ENCODE results near the gene PARD3. TPM values are rescaled to one million over a fixed set of nuclear protein-coding genes. Genes with fewer than 3 reads are reported as not detected.

The PARD3 gene
- total and polyA plus RNA-seq, 2 experiments from 2014 or later: 47.2 to 59.7 TPM

- Histone ChIP-seq H3K4me1 (ENCODE audit: insufficient read depth) (no peaks in the 10 kb centered on the region), H3K79me2 (no peaks in the 10 kb centered on the region), H3K9me2 (replicated peaks; ENCODE audit: insufficient read depth) (no peaks in the 10 kb centered on the region), H3K4me2 (no peak overlapping the region), H3K9me3 (ENCODE audit: low read depth) (no peaks in the 10 kb centered on the region), H3K4me3 (no peak overlapping the region), H3K36me3 (replicated peaks; ENCODE audit: insufficient read depth, low read depth) (no peaks in the 10 kb centered on the region), H4K20me1 (ENCODE audit: insufficient read depth, poor library complexity, severe bottlenecking) (no peaks in the 10 kb centered on the region), H2AFZ (no peak overlapping the region), H3K27me3 (no peaks in the 10 kb centered on the region), H3K27ac (no peak overlapping the region)
- TF ChIP-seq CTCF (IDR thresholded peaks at IDR 0.05; ENCODE audit: poor library complexity): no peak
- no peak for TF ChIP-seq EZH2 (IDR thresholded peaks at IDR 0.05; ENCODE audit: borderline replicate concordance)
- TF ChIP-seq EZH2phosphoT487 (IDR thresholded peaks at IDR 0.05; ENCODE audit: low read depth, severe bottlenecking, unreplicated experiment): no peak
- DNase-seq (ENCODE audit: low spot score): no peak
- 89% methylated on average over 3 of the region's 3 CpGs for WGBS (ENCODE audit: low lambda C conversion rate, missing lambda C conversion rate)
These were observed 646.0 kb downstream of the PARD3 start for GRCh38 chr10:34169131-34169530.

- H3K4me3 ChIP-seq: no peak overlapping the region
- H3K4me2 ChIP-seq: no peak overlapping the region
- no peak for DNase-seq (ENCODE audit: low spot score)
- no peak overlapping the region for H2AFZ ChIP-seq
- no peaks in the 10 kb centered on the region for H3K27me3 ChIP-seq
- TF ChIP-seq CTCF (IDR thresholded peaks at IDR 0.05; ENCODE audit: poor library complexity) (no peak), EZH2 (IDR thresholded peaks at IDR 0.05; ENCODE audit: borderline replicate concordance) (no peak), EZH2phosphoT487 (IDR thresholded peaks at IDR 0.05; ENCODE audit: low read depth, severe bottlenecking, unreplicated experiment) (no peak)
- no peaks in the 10 kb centered on the region for H3K9me3 ChIP-seq (ENCODE audit: low read depth)
- no peaks in the 10 kb centered on the region for H3K9me2 ChIP-seq (replicated peaks; ENCODE audit: insufficient read depth)
- no peaks in the 10 kb centered on the region for H3K4me1 ChIP-seq (ENCODE audit: insufficient read depth)
- H3K36me3 ChIP-seq (replicated peaks; ENCODE audit: insufficient read depth, low read depth): no peaks in the 10 kb centered on the region
- 74% methylated on average over 4 of the region's 4 CpGs for WGBS (ENCODE audit: low lambda C conversion rate, missing lambda C conversion rate)
- H3K79me2 ChIP-seq: no peaks in the 10 kb centered on the region
- no peak overlapping the region for H3K27ac ChIP-seq
- H4K20me1 ChIP-seq (ENCODE audit: insufficient read depth, poor library complexity, severe bottlenecking): no peaks in the 10 kb centered on the region
These were observed 646.7 kb downstream of the PARD3 start for GRCh38 chr10:34168439-34168838.

- Histone ChIP-seq H3K9me3 (ENCODE audit: low read depth) (no peaks in the 10 kb centered on the region), H3K27me3 (no peaks in the 10 kb centered on the region), H3K4me1 (ENCODE audit: insufficient read depth) (no peaks in the 10 kb centered on the region), H3K4me2 (no peak overlapping the region), H4K20me1 (ENCODE audit: insufficient read depth, poor library complexity, severe bottlenecking) (no peaks in the 10 kb centered on the region), H2AFZ (no peak overlapping the region), H3K27ac (no peak overlapping the region), H3K4me3 (no peak overlapping the region), H3K36me3 (replicated peaks; ENCODE audit: insufficient read depth, low read depth) (no peaks in the 10 kb centered on the region), H3K9me2 (replicated peaks; ENCODE audit: insufficient read depth) (no peaks in the 10 kb centered on the region), H3K79me2 (no peaks in the 10 kb centered on the region)
- TF ChIP-seq EZH2 (IDR thresholded peaks at IDR 0.05; ENCODE audit: borderline replicate concordance) (no peak), EZH2phosphoT487 (IDR thresholded peaks at IDR 0.05; ENCODE audit: low read depth, severe bottlenecking, unreplicated experiment) (no peak), CTCF (IDR thresholded peaks at IDR 0.05; ENCODE audit: poor library complexity) (no peak)
- no peak for DNase-seq (ENCODE audit: low spot score)
- 88% methylated on average over 6 of the region's 6 CpGs for WGBS (ENCODE audit: low lambda C conversion rate, missing lambda C conversion rate)
These were observed 648.3 kb downstream of the PARD3 start for GRCh38 chr10:34166823-34167222.

- Histone ChIP-seq H3K36me3 (replicated peaks; ENCODE audit: insufficient read depth, low read depth) (no peaks in the 10 kb centered on the region), H3K27ac (no peak overlapping the region), H3K4me1 (ENCODE audit: insufficient read depth) (no peaks in the 10 kb centered on the region), H4K20me1 (ENCODE audit: insufficient read depth, poor library complexity, severe bottlenecking) (no peaks in the 10 kb centered on the region), H3K79me2 (no peaks in the 10 kb centered on the region), H3K9me3 (ENCODE audit: low read depth) (no peaks in the 10 kb centered on the region), H3K9me2 (replicated peaks; ENCODE audit: insufficient read depth) (no peaks in the 10 kb centered on the region), H3K4me3 (no peak overlapping the region), H3K27me3 (no peaks in the 10 kb centered on the region), H3K4me2 (no peak overlapping the region), H2AFZ (no peak overlapping the region)
- 79% methylated on average over 5 of the region's 5 CpGs for WGBS (ENCODE audit: low lambda C conversion rate, missing lambda C conversion rate)
- TF ChIP-seq CTCF (IDR thresholded peaks at IDR 0.05; ENCODE audit: poor library complexity) (no peak), EZH2phosphoT487 (IDR thresholded peaks at IDR 0.05; ENCODE audit: low read depth, severe bottlenecking, unreplicated experiment) (no peak), EZH2 (IDR thresholded peaks at IDR 0.05; ENCODE audit: borderline replicate concordance) (no peak)
- no peak for DNase-seq (ENCODE audit: low spot score)
These were observed 648.7 kb downstream of the PARD3 start for GRCh38 chr10:34166354-34166753.
